Measurements from ENCODE around the gene WASHC4. TPM values are rescaled to one million over a fixed set of nuclear protein-coding genes. Genes with fewer than 3 reads are reported as not detected.

Gene WASHC4
- polyA plus RNA-seq, 1 of the 3 experiments (the other 2 are of a cell fraction), result 11.2 TPM

- no peaks in the 10 kb centered on the region for H3K27me3 ChIP-seq (ENCODE audit: insufficient read depth)
- no peaks in the 10 kb centered on the region for H3K36me3 ChIP-seq (replicated peaks in 1 of 2; ENCODE audit: control insufficient read depth in 1 of 2, insufficient read depth in 2 of 2, low read length in 1 of 2)
- H3K27ac ChIP-seq (ENCODE audit: low read depth in 2 of 2, low read length in 1 of 2), result no peak overlapping the region
- peaks cover under 1% of the 10 kb centered on the region; the same call in 1 of the 2 replicates for H3K79me2 ChIP-seq (ENCODE audit: insufficient read depth)
- H3K4me2 ChIP-seq, result no peak overlapping the region
- peaks cover 0 to 4% of the 10 kb centered on the region in 2 experiments; a peak in 1 of 4 replicates for H3K4me1 ChIP-seq (ENCODE audit: control insufficient read depth in 1 of 2, insufficient read depth in 2 of 2, low read depth in 1 of 2, low read length in 1 of 2)
- no peak overlapping the region for H2AFZ ChIP-seq (ENCODE audit: low read depth)
- no peak overlapping the region for H3K9ac ChIP-seq
- no peaks in the 10 kb centered on the region for H4K20me1 ChIP-seq (ENCODE audit: insufficient read depth)
- DNase-seq, result no peak
- H3F3A ChIP-seq (replicated peaks; ENCODE audit: insufficient read depth), result peaks cover 3% of the 10 kb centered on the region
- CTCF ChIA-PET, result interaction anchor here (0.7 kb wide), 1 partner anchor 76 kb away, joined by 4 read pairs; no protein-coding TSS in a partner anchor
- TF ChIP-seq TAF1 (IDR thresholded peaks at IDR 0.05; ENCODE audit: borderline replicate concordance, low read depth, low read length) (no peak), JUND (IDR thresholded peaks at IDR 0.05) (no peak), ELF1 (IDR thresholded peaks at IDR 0.05) (no peak), RFX5 (IDR thresholded peaks at IDR 0.05; ENCODE audit: low read length) (no peak), TEAD4 (IDR thresholded peaks at IDR 0.05; ENCODE audit: borderline replicate concordance, insufficient read depth) (no peak), RCOR1 (IDR thresholded peaks at IDR 0.05; ENCODE audit: low read length) (no peak), EZH2phosphoT487 (IDR thresholded peaks at IDR 0.05; ENCODE audit: borderline replicate concordance, low read depth) (no peak), CHD2 (IDR thresholded peaks at IDR 0.05; ENCODE audit: low read length, partially characterized antibody) (no peak), MXI1 (IDR thresholded peaks at IDR 0.05; ENCODE audit: low read depth, low read length) (no peak), GABPA (IDR thresholded peaks at IDR 0.05; ENCODE audit: low read depth) (no peak), POLR2AphosphoS5 (IDR thresholded peaks at IDR 0.05; ENCODE audit: low read depth, low read length) (no peak), YY1 (IDR thresholded peaks at IDR 0.05; ENCODE audit: low read depth) (no peak), RAD21 (IDR thresholded peaks at IDR 0.05; ENCODE audit: low read length) (no peak), FOSL2 (IDR thresholded peaks at IDR 0.05; ENCODE audit: borderline replicate concordance, low read depth) (no peak), NFIC (IDR thresholded peaks at IDR 0.05; ENCODE audit: borderline replicate concordance) (no peak)
- TF ChIP-seq, protein P1, sequence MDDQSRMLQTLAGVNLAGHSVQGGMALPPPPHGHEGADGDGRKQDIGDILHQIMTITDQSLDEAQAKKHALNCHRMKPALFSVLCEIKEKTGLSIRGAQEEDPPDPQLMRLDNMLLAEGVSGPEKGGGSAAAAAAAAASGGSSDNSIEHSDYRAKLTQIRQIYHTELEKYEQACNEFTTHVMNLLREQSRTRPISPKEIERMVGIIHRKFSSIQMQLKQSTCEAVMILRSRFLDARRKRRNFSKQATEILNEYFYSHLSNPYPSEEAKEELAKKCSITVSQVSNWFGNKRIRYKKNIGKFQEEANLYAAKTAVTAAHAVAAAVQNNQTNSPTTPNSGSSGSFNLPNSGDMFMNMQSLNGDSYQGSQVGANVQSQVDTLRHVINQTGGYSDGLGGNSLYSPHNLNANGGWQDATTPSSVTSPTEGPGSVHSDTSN (IDR thresholded peaks at IDR 0.05), result no peak
- TF ChIP-seq, protein P2, sequence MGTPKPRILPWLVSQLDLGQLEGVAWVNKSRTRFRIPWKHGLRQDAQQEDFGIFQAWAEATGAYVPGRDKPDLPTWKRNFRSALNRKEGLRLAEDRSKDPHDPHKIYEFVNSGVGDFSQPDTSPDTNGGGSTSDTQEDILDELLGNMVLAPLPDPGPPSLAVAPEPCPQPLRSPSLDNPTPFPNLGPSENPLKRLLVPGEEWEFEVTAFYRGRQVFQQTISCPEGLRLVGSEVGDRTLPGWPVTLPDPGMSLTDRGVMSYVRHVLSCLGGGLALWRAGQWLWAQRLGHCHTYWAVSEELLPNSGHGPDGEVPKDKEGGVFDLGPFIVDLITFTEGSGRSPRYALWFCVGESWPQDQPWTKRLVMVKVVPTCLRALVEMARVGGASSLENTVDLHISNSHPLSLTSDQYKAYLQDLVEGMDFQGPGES (IDR thresholded peaks at IDR 0.05; ENCODE audit: low read depth, low read length), result no peak
- TF ChIP-seq, protein P3, sequence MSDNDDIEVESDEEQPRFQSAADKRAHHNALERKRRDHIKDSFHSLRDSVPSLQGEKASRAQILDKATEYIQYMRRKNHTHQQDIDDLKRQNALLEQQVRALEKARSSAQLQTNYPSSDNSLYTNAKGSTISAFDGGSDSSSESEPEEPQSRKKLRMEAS (IDR thresholded peaks at IDR 0.05; ENCODE audit: low read depth), result no peak
- H3K9me2 ChIP-seq, result no peaks in the 10 kb centered on the region
- POLR2A ChIA-PET, result no interaction called here
- H3K4me3 ChIP-seq (ENCODE audit: low read depth in 2 of 2, low read length in 1 of 2), result no peak overlapping the region
- H3K9me3 ChIP-seq, result no peaks in the 10 kb centered on the region
These were observed 4.9 kb upstream of the WASHC4 start for GRCh38 chr12:105102673-105103072.

DNA sequence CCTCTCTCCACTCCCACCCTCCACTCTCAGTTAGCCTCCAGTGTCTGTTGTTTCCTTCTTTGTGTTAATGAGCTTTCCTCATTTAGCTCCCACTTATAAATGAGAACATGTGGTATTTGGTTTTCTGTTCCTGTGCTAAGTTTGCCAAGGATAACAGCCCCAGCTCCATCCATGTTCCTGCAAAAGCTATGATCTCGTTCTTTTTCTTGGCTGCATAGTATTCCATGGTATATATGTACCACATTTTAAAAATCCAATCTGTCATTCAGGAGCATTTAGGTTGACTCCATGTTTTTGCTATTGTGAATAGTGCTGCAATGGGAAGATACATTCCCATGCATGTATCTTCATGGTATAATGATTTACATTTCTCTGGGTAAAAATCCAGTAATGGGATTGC lies 2.8 kb upstream of the WASHC4 start:
- peaks cover 12% of the 10 kb centered on the region; the same call in 1 of the 2 replicates for H4K20me1 ChIP-seq (ENCODE audit: insufficient read depth)
- H3K4me2 ChIP-seq, result no peak overlapping the region
- H3K4me1 ChIP-seq (ENCODE audit: control insufficient read depth in 1 of 2, insufficient read depth in 2 of 2, low read depth in 1 of 2, low read length in 1 of 2), result peaks cover 4 to 10% of the 10 kb centered on the region in 2 experiments; a peak in 2 of 4 replicates
- no peak overlapping the region for H2AFZ ChIP-seq (ENCODE audit: low read depth)
- H3F3A ChIP-seq (replicated peaks; ENCODE audit: insufficient read depth), result peaks cover 23% of the 10 kb centered on the region
- no peak overlapping the region for H3K9ac ChIP-seq
- H3K9me3 ChIP-seq, result no peaks in the 10 kb centered on the region
- no peaks in the 10 kb centered on the region for H3K36me3 ChIP-seq (replicated peaks in 1 of 2; ENCODE audit: control insufficient read depth in 1 of 2, insufficient read depth in 2 of 2, low read length in 1 of 2)
- no peak for DNase-seq
- WGBS (ENCODE audit: low lambda C conversion rate), result 53% methylated on average over 1 of the region's 1 CpG
- H3K4me3 ChIP-seq (ENCODE audit: low read depth in 2 of 2, low read length in 1 of 2), result no peak overlapping the region
- POLR2A ChIA-PET, result no interaction called here
- no peaks in the 10 kb centered on the region for H3K9me2 ChIP-seq
- no peaks in the 10 kb centered on the region for H3K27me3 ChIP-seq (ENCODE audit: insufficient read depth)
- CTCF ChIA-PET, result interaction anchor here (0.9 kb wide), 1 partner anchor 723 kb away, joined by 3 read pairs; no protein-coding TSS in a partner anchor
- H3K27ac ChIP-seq (ENCODE audit: low read depth in 2 of 2, low read length in 1 of 2), result no peak overlapping the region
- H3K79me2 ChIP-seq (ENCODE audit: insufficient read depth), result peaks cover 22% of the 10 kb centered on the region
- TF ChIP-seq, protein P4, sequence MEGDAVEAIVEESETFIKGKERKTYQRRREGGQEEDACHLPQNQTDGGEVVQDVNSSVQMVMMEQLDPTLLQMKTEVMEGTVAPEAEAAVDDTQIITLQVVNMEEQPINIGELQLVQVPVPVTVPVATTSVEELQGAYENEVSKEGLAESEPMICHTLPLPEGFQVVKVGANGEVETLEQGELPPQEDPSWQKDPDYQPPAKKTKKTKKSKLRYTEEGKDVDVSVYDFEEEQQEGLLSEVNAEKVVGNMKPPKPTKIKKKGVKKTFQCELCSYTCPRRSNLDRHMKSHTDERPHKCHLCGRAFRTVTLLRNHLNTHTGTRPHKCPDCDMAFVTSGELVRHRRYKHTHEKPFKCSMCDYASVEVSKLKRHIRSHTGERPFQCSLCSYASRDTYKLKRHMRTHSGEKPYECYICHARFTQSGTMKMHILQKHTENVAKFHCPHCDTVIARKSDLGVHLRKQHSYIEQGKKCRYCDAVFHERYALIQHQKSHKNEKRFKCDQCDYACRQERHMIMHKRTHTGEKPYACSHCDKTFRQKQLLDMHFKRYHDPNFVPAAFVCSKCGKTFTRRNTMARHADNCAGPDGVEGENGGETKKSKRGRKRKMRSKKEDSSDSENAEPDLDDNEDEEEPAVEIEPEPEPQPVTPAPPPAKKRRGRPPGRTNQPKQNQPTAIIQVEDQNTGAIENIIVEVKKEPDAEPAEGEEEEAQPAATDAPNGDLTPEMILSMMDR (IDR thresholded peaks at IDR 0.05), result no peak
- no peak for TF ChIP-seq YY1 (IDR thresholded peaks at IDR 0.05; ENCODE audit: low read depth)
- TF ChIP-seq NFIC (IDR thresholded peaks at IDR 0.05; ENCODE audit: borderline replicate concordance), result no peak
- TF ChIP-seq EZH2phosphoT487 (IDR thresholded peaks at IDR 0.05; ENCODE audit: borderline replicate concordance, low read depth), result no peak
- TF ChIP-seq SIN3A (IDR thresholded peaks at IDR 0.05; ENCODE audit: borderline replicate concordance, low read depth, low read length), result no peak
- TF ChIP-seq CHD2 (IDR thresholded peaks at IDR 0.05; ENCODE audit: low read length, partially characterized antibody), result no peak
- TF ChIP-seq JUND (IDR thresholded peaks at IDR 0.05), result no peak
- TF ChIP-seq GATA2 (CRISPR knock-in tag; IDR thresholded peaks at IDR 0.05), result no peak
- TF ChIP-seq GABPA (IDR thresholded peaks at IDR 0.05; ENCODE audit: low read depth), result no peak
- TF ChIP-seq MXI1 (IDR thresholded peaks at IDR 0.05; ENCODE audit: low read depth, low read length), result no peak
- no peak for TF ChIP-seq FOSL2 (IDR thresholded peaks at IDR 0.05; ENCODE audit: borderline replicate concordance, low read depth)
- TF ChIP-seq USF2 (IDR thresholded peaks at IDR 0.05; ENCODE audit: borderline replicate concordance, low read depth, low read length), result no peak
- TF ChIP-seq RFX5 (IDR thresholded peaks at IDR 0.05; ENCODE audit: low read length), result no peak
- no peak for TF ChIP-seq ELF1 (IDR thresholded peaks at IDR 0.05)
- no peak for TF ChIP-seq FOXJ3 (CRISPR knock-in tag; IDR thresholded peaks at IDR 0.05)

All from SK-N-SH (cell line).